ENCODE measurements around the gene DUSP28. TPM values are rescaled to one million over a fixed set of nuclear protein-coding genes. Genes with fewer than 3 reads are reported as not detected.

Gene DUSP28
- total and polyA plus RNA-seq, 2 of the 8 experiments (the other 6 are each of a cell fraction or from before 2014, with no cell fraction given) = 2.1 to 2.3 TPM

GRCh38 chr2:240560480-240561324, 545 bp downstream of the DUSP28 start (continued):
- peak; percentile 46 for TF ChIP-seq ASH2L (IDR thresholded peaks at IDR 0.05; ENCODE audit: low read length)
- peak; percentile 74 for TF ChIP-seq E2F6 (IDR thresholded peaks at IDR 0.05)
- no peak for TF ChIP-seq JUND (IDR thresholded peaks at IDR 0.05; ENCODE audit: low read length)
- no peak for TF ChIP-seq EP300 (IDR thresholded peaks at IDR 0.05; ENCODE audit: borderline replicate concordance in 1 of 2, low read depth in 2 of 2, low read length in 2 of 2)
- no peak for TF ChIP-seq BACH1 (IDR thresholded peaks at IDR 0.05; ENCODE audit: low read length)
- peak in 1 of 2 experiments; percentile 63; a peak in 2 of 3 replicates for TF ChIP-seq POLR2A (IDR thresholded peaks at IDR 0.05; ENCODE audit: control extremely low read depth in 1 of 2, low read depth in 2 of 2, low read length in 2 of 2)
- TF ChIP-seq EZH2 (IDR thresholded peaks at IDR 0.05; ENCODE audit: low read depth, low read length, severe bottlenecking) = no peak
- TF ChIP-seq CREB1 (IDR thresholded peaks at IDR 0.05) = no peak
- peak; percentile 91 for TF ChIP-seq MAX (IDR thresholded peaks at IDR 0.05)

All from H1 (cell line).